Measurements from ENCODE around the gene TMPRSS11F. TPM values are rescaled to one million over a fixed set of nuclear protein-coding genes. Genes with fewer than 3 reads are reported as not detected.
A peak's percentile ranks its signal among the peaks of the same experiment; 100 is the strongest.
"Not testable (repeated sequence)": the region's sequence is repeated elsewhere in the genome, so short reads cannot be mapped to it uniquely, and the experiment has no call there.

TMPRSS11F gene
- not detected for total RNA-seq

GRCh38 chr4:68129793-68130192 is at the start of gene TMPRSS11F:
Gene TMPRSS11F (minus strand): TSS chr4:68129869. CDS start chr4:68129820, 49 bp downstream.
- intact Hi-C loops (cut with DNase I; ENCODE audit: low total_unique reads): no loop called here
- H3K4me1 ChIP-seq: no peaks in the 10 kb centered on the region
- H3K27me3 ChIP-seq: no peaks in the 10 kb centered on the region
- no peak within 1 kb of the TSS for H3K4me3 ChIP-seq
- no peaks in the 10 kb centered on the region for H3K9me3 ChIP-seq
- TF ChIP-seq CTCF (IDR thresholded peaks at IDR 0.05): no peak
- TF ChIP-seq POLR2AphosphoS5 (IDR thresholded peaks at IDR 0.05): no peak
- no peak for TF ChIP-seq POLR2A (IDR thresholded peaks at IDR 0.05)
- TF ChIP-seq EP300 (IDR thresholded peaks at IDR 0.05; ENCODE audit: low read depth): no peak
- H3K27ac ChIP-seq: no peak within 1 kb of the TSS
- DNase-seq: no peak
- in situ Hi-C loops (cut with MboI; ENCODE audit: low pct_ligation_motif_present in 1 of 4, low pct_unique_long_range_greater_than_20kb in 1 of 4, low sequenced_read_pairs in 3 of 4): no loop called here
- WGBS, 2 donors (ENCODE audit: low coverage in 1 of 2): 59 to 63% methylated on average over 2 to 3 of the region's 3 CpGs
- H3K36me3 ChIP-seq: no peaks in the 10 kb centered on the region

- DNase-seq: no peak
- Histone ChIP-seq H3K4me1 (no peaks in the 10 kb centered on the region), H3K27me3 (no peaks in the 10 kb centered on the region), H3K27ac (no peak overlapping the region), H3K4me3 (no peak overlapping the region), H3K36me3 (no peaks in the 10 kb centered on the region), H3K9me3 (no peaks in the 10 kb centered on the region)
- in situ Hi-C loops (cut with MboI; ENCODE audit: low pct_ligation_motif_present in 1 of 4, low pct_unique_long_range_greater_than_20kb in 1 of 4, low sequenced_read_pairs in 3 of 4) (no loop called here), intact Hi-C loops (cut with DNase I; ENCODE audit: low total_unique reads) (no loop called here)
- TF ChIP-seq EP300 (IDR thresholded peaks at IDR 0.05; ENCODE audit: low read depth) (no peak), POLR2A (IDR thresholded peaks at IDR 0.05) (no peak), POLR2AphosphoS5 (IDR thresholded peaks at IDR 0.05) (no peak), CTCF (IDR thresholded peaks at IDR 0.05) (no peak)
- WGBS, 2 donors (ENCODE audit: low coverage in 1 of 2): 33 to 54% methylated on average over 2 of the region's 2 CpGs
Measured at GRCh38 chr4:68176904-68177303, 47.2 kb upstream of the TMPRSS11F start.

GRCh38 chr4:68176500-68176899 is 46.8 kb upstream of the TMPRSS11F start:
- H3K4me3 ChIP-seq: no peak overlapping the region
- no peaks in the 10 kb centered on the region for H3K27me3 ChIP-seq
- in situ Hi-C loops (cut with MboI; ENCODE audit: low pct_ligation_motif_present in 1 of 4, low pct_unique_long_range_greater_than_20kb in 1 of 4, low sequenced_read_pairs in 3 of 4) (no loop called here), intact Hi-C loops (cut with DNase I; ENCODE audit: low total_unique reads) (no loop called here)
- no peaks in the 10 kb centered on the region for H3K36me3 ChIP-seq
- no peaks in the 10 kb centered on the region for H3K9me3 ChIP-seq
- no peak overlapping the region for H3K27ac ChIP-seq
- TF ChIP-seq POLR2A (IDR thresholded peaks at IDR 0.05) (no peak), POLR2AphosphoS5 (IDR thresholded peaks at IDR 0.05) (no peak), EP300 (IDR thresholded peaks at IDR 0.05; ENCODE audit: low read depth) (no peak), CTCF (IDR thresholded peaks at IDR 0.05) (no peak)
- 22 to 33% methylated on average over 1 of the region's 1 CpG for WGBS, 2 donors (ENCODE audit: low coverage in 1 of 2)
- H3K4me1 ChIP-seq: no peaks in the 10 kb centered on the region
- no peak for DNase-seq

- Histone ChIP-seq H3K27ac (no peak overlapping the region), H3K27me3 (no peaks in the 10 kb centered on the region), H3K9me3 (no peaks in the 10 kb centered on the region), H3K36me3 (no peaks in the 10 kb centered on the region), H3K4me1 (no peaks in the 10 kb centered on the region), H3K4me3 (no peak overlapping the region)
- intact Hi-C loops (cut with DNase I; ENCODE audit: low total_unique reads): no loop called here
- in situ Hi-C loops (cut with MboI; ENCODE audit: low pct_ligation_motif_present in 1 of 4, low pct_unique_long_range_greater_than_20kb in 1 of 4, low sequenced_read_pairs in 3 of 4): no loop called here
- DNase-seq: no peak
- TF ChIP-seq CTCF (IDR thresholded peaks at IDR 0.05) (peak in 4 of 5 experiments; percentile 20 to 43 (median 36)), POLR2A (IDR thresholded peaks at IDR 0.05) (no peak), POLR2AphosphoS5 (IDR thresholded peaks at IDR 0.05) (no peak), EP300 (IDR thresholded peaks at IDR 0.05; ENCODE audit: low read depth) (no peak)
- 36 to 37% methylated on average over 6 of the region's 6 CpGs for WGBS, 2 donors (ENCODE audit: low coverage in 1 of 2)
Measured at GRCh38 chr4:68175562-68176155, 46.0 kb upstream of the TMPRSS11F start.

- 67 to 71% methylated on average over 2 of the region's 2 CpGs for WGBS, 2 donors (ENCODE audit: low coverage in 1 of 2)
- DNase-seq; intact Hi-C loops (cut with DNase I; ENCODE audit: low total_unique reads); H3K27me3 ChIP-seq; H3K36me3 ChIP-seq; H3K27ac ChIP-seq; in situ Hi-C loops (cut with MboI; ENCODE audit: low pct_ligation_motif_present in 1 of 4, low pct_unique_long_range_greater_than_20kb in 1 of 4, low sequenced_read_pairs in 3 of 4); H3K9me3 ChIP-seq; H3K4me3 ChIP-seq; H3K4me1 ChIP-seq: not testable (repeated sequence)
Measured at GRCh38 chr4:68174389-68174788, 44.7 kb upstream of the TMPRSS11F start.

GRCh38 chr4:68172147-68172546 is 42.5 kb upstream of the TMPRSS11F start:
- H3K4me1 ChIP-seq; H3K27me3 ChIP-seq; H3K4me3 ChIP-seq; H3K9me3 ChIP-seq; intact Hi-C loops (cut with DNase I; ENCODE audit: low total_unique reads); H3K27ac ChIP-seq; in situ Hi-C loops (cut with MboI; ENCODE audit: low pct_ligation_motif_present in 1 of 4, low pct_unique_long_range_greater_than_20kb in 1 of 4, low sequenced_read_pairs in 3 of 4); H3K36me3 ChIP-seq; DNase-seq: not testable (repeated sequence)
- WGBS, 2 donors (ENCODE audit: low coverage in 1 of 2): 81 to 87% methylated on average over 6 of the region's 6 CpGs
